Kidney capillary endothelial cell (primary cell): Measurements from ENCODE around the gene PITPNC1.
A peak's percentile ranks its signal among the peaks of the same experiment; 100 is the strongest.

Experiments
- DNase-seq: peaks from one replicate; pipeline ENCODE4 v3.0.0-alpha.2; 2018; ENCODE audit warnings: low spot score

The PITPNC1 gene

GRCh38 chr17:67434061-67434525 is 57.0 kb downstream of the PITPNC1 start:
- peak; percentile 33 for DNase-seq

DNA sequence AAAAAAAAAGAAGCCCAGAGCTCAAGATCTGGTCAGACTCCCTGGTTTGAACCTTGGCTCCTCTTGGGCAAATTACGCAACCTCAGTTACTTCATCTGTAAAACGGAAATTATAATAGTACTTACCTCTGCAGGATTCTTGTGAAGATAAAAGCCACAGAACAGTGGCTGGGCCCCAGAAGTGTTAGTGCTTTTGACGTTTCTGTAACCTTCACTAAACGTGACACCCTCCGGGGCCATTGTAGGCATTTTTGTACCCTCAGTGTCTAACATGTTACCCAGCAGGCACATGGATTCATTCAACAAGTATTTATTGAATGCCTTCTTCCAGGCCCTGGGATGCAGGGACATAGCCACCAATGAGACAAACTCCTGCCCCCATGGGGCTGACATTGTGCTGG is 58.0 kb downstream of the PITPNC1 start:
- DNase-seq, result no peak

GRCh38 chr17:67435786-67436185 is 58.7 kb downstream of the PITPNC1 start:
- no peak for DNase-seq

DNA sequence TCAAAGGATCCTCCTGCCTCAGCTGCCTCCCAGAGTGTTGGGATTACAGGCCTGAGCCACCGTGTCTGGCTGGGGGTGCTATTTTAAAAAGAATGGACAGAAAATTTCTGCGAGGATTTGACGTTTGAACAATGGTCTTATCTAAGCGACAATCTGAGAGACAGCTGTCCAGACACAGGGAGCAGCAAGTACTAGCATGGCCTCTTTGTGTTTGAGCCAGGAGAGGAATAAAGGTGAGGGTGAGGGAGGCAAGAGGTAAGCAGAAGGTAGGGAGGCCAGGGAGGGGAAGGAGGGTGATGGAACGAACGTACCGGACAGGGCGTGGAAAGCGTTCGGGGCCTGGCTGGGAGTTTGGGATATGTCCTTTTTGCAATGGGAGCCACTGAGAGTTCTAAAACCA is 59.2 kb downstream of the PITPNC1 start:
- no peak for DNase-seq

DNA sequence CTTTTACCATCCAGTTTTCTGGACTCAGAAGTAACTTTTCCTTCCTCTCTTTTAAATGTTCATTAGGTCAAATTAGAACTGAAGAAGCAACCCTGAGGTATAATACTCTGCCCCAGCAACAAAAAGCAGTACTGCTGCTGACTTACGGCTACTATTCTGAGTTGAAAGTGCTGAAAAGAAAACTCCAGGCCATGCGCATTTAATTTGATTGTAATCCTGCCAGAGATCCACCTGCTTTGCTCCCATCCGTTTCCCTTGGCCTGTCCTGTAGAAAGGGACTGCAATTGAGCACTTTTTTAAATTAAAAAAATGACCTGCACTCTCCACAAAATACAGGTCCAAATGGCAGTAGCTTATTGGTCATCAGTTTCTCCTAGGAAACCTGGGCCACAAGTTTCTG is 61.6 kb downstream of the PITPNC1 start:
- no peak for DNase-seq

DNA sequence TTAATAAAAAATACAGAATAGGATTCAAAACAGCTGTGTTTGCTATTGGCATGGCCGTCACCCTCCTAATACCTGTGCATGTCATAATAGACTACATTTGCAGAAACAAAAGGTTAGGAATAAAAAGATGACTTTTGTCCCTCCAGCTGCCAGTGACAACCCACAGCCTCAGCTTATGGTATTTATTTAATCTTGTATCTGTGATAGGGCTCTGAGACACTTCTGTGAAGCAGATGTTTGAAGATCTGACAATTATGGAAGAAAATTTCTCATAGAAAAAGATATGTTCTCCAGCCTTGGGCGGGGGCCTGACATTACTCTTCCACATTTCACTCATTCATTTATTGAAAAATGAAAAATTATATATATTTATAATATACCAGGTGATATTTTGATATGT is 62.2 kb downstream of the PITPNC1 start:
- DNase-seq, result no peak

GRCh38 chr17:67440277-67441051 is 63.4 kb downstream of the PITPNC1 start:
- DNase-seq, result no peak

- peak; percentile 91 for DNase-seq
Observed at GRCh38 chr17:67441052-67441895, 64.2 kb downstream of the PITPNC1 start.

- no peak for DNase-seq
Observed at GRCh38 chr17:67441896-67442219, 64.8 kb downstream of the PITPNC1 start.

DNA sequence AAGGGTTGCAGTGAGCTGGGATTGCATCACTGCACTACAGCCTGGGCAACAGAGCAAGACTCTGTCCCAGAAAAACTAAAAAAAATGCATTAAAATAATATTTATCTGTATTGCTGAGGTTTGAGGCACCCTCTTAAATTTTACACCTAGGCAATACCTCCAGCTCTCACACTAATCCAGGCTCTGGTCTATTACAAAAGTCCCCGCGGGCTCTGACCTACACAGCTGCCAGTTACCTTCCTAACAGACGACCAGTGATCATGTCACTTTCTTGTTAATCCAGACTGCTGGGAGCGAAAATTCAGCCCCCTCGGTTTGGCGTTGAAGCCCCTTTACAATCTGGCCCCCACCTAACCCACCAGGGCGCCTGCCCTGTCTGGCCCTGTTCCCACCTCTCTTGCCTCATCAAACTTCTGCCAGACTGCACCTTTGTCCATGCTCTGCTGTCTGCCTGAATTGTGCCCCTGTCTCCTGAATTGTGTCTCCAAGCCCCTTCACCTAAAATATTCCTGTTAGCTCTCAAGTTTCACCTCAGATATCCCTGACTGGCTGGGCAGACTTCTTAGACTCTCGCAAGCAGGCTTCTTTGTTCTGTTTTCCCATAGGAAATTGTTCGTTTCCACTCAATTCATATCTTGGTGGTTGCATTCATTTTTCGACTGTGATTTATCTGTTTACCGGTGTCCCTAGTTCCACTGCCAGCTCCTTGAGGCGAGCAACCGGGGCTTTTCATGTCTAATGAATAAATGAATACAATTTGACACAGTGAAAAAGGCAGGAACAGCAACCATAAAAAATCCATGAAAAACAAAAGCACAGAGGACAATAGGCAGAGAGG is 65.9 kb downstream of the PITPNC1 start:
- DNase-seq, result peak; percentile 43

DNA sequence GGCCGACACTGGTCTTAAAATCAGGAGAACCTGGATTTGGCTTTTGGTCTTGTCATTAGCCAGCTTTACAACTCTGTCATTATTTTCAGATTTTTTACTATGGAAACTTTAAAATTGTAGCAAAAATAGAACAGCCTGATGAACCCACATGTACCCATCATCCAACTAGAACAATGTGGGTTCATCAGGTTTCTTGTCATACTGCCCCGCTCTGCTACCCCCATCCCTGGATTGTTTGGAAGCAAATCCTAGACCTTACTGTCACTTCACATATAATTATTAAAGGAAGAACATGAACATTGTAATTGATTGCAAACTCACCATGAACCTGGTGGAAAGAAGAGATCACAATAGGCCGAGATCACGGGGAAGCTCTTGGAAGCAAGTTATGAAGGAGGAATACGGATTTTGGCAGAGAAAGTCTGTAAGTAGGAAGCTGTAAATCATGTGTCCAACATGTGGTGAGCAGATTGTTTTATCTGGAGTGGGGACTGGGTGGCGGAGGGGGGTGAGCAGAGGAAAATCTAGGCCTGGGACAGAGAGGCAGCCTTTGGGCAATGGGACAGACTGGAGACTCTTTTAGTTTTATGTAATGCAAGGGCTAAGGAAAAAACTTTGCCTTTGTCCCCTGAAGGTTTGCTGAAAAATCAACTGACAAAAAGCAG is 67.0 kb downstream of the PITPNC1 start:
- DNase-seq, result no peak

- no peak for DNase-seq
Observed at GRCh38 chr17:67448449-67448848, 71.4 kb downstream of the PITPNC1 start.

- DNase-seq, result no peak
Observed at GRCh38 chr17:67449065-67449464, 72.0 kb downstream of the PITPNC1 start.

DNA sequence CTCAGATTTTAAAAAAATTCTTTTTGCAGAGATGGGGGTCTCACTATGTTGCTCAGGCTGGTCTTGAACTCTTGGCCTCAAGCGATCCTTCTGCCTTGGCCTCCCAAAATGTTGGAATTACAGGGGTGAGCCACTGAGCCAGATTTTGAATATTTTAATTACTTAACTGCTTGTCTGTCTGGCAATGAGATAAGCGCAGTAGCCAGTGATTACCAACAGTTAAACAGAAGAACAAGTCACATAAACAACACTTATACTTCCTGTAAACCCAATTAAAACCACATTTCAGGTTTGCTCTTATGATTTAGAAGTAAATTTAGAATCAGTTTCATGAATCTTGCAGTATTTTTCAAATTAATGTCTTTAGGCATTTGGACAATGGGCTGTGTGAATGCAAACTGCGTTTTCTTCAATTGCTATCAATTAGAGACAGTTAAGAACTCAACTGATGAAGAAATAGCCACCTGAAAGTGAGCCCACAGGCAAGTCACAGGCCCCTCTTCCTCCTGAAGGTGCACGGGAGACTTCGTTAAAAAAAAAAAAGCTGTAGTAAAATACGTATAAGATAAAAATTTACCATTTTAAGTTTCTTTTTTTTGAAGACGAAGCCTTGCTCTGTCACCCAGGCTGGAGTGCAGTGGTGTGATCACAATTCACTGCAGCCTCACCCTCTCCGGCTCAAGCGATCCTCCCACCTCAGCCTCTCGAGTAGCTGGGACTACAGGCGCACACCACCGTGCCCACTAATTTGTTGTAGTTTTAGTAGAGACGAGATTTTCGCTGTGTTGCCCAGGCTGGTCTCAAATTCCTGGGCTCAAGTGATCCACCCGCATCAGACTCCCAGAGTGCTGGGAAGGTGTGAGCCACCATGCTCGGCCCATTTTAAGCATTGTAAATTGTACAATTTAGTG is 73.0 kb downstream of the PITPNC1 start:
- DNase-seq, result no peak

DNA sequence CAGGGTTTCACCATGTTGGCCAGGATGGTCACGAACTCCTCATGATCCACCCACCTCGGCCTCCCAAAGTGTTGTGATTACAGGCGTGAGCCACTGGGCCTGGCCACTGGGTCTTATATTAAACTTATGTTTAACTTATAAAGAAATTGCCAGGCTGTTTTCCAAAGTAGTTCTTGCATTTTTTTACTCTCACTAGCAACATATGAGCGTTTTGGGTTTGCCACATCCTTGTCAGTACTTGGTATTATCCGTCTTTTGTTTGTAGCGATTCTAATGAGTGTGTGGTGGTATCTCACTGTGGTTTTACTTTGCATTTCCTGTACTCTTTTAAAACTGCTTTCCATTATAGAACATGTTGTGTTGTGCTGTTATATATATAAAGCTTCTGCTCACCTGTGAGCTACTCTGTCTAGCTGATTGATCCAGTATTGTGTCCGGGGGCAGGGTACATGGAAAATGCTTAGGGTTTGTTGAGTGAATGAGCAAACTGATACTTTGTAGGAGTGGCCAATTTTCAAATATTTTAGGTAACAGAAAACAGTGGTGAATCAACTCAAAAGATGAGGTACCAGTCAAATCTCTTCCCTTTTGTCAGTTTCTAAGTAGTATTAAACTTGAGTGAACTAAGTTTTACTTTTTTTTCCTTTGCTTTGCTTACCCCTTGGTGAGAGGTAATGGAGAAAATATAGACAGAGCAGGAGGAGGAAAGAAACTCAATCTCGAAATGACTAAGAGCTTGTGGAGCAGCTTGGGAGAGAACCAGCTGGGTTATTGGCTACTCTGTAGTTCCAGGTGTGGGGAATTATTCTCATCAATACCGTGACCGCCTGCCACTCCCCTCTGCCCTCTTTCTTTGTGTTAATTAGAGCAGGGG is 75.8 kb downstream of the PITPNC1 start:
- DNase-seq, result no peak

DNA sequence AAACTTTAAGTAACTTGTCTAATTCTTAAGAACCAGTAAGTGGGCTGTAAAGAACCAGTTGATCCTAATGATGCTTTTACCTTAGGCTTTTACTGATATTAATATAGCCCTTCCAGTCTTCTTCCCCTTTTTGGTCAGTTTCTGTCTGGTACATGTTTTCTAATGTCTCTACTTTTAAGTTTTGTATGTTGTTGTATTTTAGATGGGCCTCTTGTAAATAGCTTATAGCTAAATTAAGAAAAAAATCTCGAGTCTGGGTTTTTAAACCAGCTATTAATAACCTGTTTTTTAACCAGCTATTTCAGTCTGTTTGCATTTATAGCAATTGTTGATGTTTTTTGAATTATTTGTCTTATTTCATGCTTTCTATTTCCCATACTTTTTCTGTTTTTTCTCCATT is 79.0 kb downstream of the PITPNC1 start:
- DNase-seq, result no peak

DNA sequence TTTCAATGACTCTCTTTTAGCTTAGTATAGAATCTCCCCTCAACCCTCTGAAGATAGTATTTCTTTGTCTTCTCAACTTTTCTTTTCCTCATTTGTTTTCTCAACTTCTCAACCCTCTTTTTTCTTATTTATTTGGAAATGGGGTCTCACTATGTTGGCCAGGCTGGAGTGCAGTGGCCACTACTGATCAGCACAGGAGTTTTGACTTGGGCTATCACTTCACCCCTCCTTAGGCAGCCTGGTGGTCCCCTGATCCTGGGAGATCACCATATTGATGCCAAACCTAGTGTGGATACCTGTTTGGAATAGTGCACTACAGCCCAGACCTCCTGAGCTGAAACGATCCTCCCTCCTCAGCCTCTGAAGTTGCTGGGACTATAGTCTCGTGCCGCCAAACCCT is 79.8 kb downstream of the PITPNC1 start:
- no peak for DNase-seq

DNA sequence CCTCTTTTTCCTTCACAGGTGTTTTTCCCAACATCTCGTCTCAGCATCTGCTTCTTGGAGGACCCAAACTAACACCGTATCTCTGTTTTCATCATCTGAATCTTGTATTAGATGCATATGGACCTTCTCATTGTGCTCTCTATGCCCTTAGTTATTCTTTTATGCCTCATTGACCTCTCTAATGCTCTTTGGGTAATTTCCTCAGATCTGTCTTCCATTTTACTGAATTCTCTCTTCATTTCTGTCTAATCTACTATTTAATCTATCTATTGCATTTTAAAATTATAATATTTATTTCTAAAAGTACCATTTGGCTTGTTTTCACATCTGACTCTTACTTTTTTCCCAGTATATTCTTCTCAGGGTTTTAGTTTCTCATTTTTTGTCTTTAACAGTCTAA is 81.1 kb downstream of the PITPNC1 start:
- DNase-seq, result no peak

DNA sequence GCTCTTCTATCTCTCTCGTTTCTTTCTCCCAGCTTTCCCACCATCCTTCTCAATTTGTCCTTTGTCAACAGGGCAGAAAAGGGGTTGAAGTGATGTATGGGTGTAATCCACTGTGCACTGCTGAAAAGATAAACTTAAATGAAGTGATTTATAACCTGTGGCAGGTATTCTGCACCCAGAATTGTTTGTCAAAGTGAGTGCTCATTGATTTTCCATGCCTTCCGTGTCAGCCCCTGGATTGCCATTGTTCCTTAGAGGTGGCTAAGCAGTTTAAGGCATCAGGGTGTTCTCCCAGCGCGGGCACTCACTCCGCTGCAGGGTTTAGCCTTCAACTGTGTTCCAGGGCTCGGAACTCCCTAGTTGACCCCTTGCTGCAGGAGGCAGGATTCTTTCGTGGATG is 82.9 kb downstream of the PITPNC1 start:
- DNase-seq, result no peak

- no peak for DNase-seq
Observed at GRCh38 chr17:67461228-67461780, 84.2 kb downstream of the PITPNC1 start.
